ENCODE data around the gene TEK.
"Not testable (repeated sequence)": the region's sequence is repeated elsewhere in the genome, so short reads cannot be mapped to it uniquely, and the experiment has no call there.

Gene TEK

DNA sequence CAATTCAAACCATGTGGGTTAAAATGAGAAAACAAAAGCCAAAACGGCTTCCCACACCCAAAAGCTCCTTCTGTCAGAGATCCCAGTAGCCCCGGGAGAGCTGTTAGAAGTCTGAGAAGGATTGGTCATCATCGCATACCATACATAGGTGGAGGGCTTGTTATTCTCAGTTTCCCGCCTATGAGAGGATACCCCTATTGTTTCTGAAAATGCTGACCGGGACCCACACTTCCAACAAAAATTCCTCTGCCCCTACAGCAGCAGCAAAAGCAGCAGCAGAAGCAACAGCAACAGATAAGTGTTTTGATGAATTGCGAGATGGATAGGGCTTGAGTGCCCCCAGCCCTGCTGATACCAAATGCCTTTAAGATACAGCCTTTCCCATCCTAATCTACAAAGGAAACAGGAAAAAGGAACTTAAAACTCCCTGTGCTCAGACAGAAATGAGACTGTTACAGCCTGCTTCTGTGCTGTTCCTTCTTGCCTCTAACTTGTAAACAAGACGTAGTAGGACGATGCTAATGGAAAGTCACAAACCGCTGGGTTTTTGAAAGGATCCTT lies at the start of gene TEK:
Gene TEK, plus strand, starts transcription at position 245 of the 561 bp plus-strand sequence. CDS start 366 bp downstream, outside the sequence.
- DNase-seq (ENCODE audit: low spot score) = no peak

DNA sequence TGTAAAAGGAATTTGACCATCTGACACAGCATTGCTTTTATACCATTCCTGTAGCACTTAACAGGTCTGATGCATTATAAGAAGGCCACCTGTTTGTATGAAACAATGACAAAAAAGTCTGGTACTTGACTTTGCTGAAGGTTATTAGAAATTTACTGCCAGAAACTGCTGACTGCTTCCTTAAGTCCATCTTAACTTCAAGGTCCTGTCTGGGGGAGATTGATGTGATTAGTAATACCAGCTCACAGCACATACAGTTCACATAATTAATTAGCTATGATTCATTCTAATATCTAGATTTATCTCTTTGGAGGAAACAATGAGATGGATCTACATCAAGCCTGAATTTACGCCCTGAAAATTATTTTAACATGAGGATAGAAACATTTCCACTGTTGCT lies 49.6 kb upstream of the TEK start:
- DNase-seq (ENCODE audit: low spot score) = no peak

DNA sequence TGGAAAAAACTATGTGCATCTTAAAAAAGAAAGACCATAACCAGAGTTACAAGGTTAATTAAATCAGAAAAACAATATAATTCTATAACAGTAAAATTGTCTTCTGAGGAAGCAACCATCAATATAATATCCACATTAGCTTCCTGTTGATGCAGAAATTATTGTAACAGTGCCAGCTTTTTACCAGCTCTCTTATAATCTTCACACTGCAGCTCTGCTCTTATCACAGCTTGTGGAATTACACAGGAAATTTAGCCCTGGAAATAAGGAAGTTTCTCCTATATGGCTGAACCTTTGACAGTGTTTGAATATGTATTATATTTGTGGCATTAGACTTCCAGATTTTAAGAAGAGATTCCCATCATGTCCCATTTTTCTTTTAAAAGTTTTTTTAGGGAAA lies 49.1 kb upstream of the TEK start:
- DNase-seq (ENCODE audit: low spot score) = no peak

DNA sequence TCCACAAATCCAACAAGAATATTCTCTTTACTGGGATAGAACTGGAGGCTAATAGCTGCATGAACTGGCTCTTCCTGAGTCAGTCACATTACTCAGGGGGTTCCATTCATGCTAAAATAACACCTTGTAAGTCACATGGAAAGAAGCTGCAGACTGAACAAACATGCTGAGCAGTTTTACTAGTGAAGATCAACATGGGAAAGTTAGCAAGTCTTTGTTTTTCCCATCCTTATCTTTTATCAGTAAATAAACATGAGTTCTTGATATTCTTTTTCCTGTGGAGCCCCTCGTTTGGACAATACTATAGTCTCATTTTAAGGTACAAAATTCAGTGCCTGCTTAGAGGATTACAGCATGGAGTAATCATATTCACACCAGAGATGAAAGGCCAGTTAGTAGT lies 43.7 kb upstream of the TEK start:
- no peak for DNase-seq (ENCODE audit: low spot score)

DNA sequence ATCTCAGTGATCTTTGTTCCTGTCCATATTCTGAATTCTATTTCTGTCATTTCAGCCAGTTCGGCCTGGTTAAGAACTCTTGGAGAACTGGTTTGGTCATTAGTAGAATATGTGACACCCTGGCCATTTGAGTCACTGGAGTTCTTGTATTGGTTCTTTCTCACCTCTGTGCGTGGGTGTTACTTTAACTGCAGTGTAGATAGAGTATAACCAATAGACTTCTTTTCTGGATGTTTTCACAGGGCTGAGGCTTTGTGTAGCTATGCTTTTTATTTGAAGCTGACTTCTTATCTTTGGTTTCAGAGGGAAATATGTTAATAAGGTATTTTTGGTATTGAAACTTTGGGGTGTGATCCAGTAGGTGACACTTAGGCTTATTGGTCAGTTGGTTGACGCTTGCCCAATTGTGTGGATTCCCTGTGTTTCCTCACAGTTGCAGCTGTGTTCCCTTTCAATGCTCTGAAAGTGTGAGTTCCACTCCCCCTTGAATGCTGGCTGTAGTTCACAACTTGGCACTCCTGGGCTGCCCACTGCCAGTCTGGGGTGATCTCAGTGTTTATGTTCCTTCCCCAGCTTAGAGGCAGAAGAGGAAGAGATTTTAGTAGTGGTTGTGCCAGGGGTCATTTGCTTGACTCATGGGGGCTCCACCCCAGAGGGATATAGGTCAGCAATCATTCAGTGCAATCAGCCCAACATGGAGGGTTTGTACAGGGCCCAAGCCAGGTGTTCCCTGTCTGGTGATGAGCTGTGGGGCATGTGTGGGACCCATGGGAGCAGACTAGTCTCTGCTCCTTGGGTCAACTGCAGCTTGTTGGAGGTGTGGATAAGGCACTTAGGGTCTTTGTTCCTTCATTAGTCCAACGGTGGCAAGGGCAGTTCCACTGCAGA lies 34.9 kb upstream of the TEK start:
- DNase-seq (ENCODE audit: low spot score) = no peak

DNA sequence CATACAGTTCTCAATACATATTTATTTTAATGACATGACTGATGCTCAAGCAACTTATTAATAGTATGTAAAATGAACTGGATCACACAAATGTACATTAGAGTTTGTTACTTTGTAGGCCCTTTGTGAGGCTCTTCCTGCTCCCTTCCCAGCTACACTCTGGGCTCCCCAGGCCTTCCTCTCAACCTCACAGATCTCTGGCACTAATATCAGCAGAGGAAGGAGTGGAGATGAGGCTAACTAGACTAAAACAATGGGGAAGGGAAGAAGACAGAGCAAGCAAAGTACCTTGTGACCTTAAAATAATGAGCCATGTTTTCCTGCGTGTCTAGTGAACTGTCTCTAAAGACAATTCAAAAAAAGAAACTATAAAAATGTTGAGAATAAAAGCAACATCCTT lies 30.3 kb upstream of the TEK start:
- no peak for DNase-seq (ENCODE audit: low spot score)

DNA sequence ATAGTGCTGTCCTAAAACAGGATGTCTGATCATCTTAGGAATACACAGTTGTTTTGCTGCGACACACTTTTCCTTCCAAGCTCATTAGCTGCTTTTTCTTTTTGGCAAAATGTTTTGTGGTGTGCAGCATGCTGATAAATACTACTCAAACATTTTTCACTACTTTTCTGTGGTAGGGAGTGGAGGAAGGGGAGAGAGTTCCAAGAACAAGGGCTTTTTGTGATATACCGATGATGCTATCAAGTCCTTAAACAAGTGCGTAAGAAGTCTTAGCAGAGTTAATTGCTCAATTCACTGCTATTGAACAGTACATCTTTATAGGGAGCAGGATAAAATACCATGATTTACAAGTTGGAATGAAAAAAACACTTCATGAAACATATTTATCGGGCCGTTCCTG lies 23.6 kb upstream of the TEK start:
- DNase-seq (ENCODE audit: low spot score) = no peak

DNA sequence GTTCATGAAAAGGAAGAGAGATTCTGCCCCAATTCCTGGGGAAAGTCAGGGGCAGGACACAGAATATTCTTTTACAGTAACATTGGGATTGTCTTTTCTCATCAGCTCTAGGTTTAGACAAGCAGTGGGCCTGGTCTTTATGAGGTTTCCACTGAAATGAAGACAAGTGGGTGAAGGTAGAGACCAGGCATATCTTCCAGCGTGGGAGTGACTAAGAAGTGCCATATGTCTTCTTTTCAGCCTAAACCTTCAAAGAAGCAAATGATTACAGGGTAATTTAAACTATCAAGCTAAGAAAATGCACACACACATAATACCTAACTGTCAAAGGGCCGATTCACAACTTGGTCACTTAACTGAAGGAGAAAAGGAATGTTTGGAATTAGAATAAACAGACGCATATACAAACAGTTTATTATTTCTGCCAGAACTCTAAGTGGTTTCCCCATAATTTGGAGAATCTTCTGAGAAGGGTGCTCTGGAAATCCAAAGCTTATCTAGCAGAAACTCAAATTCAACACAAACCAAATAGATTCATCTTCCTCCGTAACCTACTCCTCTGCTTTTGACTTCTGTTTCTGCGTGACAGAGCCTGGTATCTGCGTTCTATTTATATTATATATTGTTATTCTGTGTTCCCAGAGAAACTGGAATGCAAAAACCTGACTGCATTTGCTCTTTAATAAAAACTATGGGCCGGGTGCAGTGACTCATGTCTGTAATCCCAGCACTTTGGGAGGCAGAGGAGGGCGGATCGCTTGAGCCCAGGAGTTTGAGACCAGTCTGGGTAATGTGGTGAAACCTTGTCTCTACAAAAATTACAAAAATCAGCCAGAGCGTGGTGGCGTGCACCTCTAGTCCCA lies 22.0 kb upstream of the TEK start:
- no peak for DNase-seq (ENCODE audit: low spot score)

DNA sequence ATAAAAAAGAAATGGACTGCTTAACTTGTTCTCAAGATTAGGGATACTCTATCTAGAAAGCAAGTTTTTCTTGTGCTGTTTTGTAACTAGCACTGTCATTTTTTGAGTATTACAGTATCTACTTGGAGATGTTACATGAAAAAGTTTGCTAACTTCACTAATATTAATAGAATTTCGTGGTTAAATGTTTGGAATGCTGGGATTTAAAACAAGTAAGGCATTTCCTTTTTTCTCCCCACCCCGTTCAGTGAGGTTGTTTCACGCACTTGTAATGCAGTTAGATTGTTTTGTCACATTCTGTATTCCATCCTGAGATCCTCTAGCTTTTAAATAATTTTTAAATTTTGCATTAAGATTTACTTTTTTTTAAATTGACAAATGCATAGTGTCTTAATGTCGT lies 20.0 kb upstream of the TEK start:
- no peak for DNase-seq (ENCODE audit: low spot score)

DNA sequence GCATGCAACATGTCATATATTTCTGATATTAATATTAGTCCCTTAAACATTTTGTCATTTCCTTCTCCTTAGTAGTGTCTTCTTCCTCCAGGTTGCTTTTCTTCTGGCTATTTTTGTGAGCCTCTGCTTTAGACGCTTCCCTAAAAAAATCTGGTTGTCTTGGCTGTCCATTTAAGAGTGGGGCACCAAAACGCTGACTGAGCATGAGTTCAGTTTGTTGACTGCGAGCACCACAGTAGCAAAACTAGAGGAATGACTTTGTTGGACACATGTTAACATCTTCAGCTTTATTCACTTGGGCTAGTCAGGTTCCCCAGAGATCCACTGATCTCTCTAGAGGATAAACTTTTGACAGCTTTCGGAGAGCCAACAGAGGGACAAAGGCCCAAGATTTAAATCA lies 19.3 kb upstream of the TEK start:
- DNase-seq (ENCODE audit: low spot score) = no peak

DNA sequence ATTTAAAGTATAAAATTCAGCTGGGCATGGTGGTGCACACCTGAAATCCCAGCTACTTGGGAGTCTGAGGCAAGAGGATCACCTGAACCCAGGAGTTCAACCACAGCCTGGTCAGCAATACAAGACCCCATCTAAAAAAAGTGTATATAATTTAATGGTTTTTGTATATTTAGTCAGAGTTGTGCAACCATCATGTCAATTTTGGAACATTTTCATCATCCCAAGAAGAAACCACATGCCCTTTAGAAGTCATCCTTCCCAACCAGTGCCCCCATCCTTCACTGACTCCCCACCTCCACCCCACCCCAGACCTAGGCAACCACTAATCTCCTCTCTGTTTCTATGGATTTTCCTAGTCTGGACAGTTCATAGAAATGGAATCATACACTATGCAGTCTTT lies 18.8 kb upstream of the TEK start:
- no peak for DNase-seq (ENCODE audit: low spot score)

DNA sequence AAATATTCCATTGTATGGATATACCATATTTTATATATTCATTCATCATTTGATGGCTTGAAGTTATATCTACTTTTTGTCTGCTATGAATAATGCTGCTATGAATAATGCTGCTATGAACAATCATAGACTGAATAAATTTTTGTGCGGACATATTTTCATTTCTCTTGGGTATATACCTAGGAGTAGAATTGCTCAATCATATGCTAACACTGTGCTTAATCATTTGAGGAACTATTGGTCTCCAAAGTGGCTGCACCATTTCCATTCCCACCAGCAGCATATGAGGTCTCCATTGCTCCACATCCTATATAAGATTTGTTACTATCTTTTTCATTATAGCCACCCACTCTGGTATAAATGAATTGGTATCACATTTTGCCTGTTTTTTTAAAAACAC lies 18.3 kb upstream of the TEK start:
- DNase-seq (ENCODE audit: low spot score) = no peak

DNA sequence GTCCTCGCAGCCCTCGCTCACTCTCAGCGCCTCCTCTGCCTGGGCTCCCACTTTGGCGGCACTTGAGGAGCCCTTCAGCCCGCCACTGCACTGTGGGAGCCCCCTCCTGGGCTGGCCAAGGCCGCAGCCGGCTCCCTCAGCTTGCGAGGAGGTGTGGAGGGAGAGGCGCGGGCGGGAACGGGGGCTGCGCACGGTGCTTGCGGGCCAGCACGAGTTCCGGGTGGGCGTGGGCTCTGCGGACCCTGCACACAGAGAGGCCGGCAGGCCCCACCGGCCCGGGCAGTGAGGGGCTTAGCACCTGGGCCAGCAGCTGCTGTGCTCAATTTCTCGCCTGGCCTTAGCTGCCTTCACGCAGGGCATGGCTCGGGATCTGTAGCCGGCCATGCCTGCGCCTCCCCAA lies 16.5 kb upstream of the TEK start:
- DNase-seq (ENCODE audit: low spot score) = not testable (repeated sequence)

DNA sequence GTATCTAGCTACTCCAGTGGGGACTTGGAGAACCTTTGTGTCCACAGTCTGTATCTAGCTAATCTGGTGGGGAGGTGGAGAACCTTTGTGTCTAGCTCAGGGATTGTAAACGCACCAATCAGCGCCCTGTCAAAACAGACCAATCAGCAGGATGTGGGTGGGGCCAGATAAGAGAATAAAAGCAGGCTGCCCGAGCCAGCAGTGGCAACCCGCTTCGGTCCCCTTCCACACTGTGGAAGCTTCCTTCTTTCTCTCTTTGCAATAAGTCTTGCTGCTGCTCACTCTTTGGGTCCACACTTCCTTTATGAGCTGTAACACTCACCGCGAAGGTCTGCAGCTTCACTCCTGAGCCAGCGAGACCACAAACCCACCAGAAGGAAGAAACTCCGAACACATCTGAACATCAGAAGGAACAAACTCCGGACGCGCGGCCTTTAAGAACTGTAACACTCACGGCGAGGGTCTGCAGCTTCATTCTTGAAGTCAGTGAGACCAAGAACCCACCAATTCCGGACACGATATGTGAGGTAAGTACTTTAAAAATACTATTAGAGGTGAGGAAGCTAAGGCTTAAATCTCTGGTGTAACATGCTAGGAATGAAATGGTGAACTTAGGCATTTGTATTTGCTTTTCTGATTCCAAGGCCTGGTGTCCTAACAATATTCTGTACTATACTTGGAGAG lies 15.5 kb upstream of the TEK start:
- DNase-seq (ENCODE audit: low spot score) = not testable (repeated sequence)

DNA sequence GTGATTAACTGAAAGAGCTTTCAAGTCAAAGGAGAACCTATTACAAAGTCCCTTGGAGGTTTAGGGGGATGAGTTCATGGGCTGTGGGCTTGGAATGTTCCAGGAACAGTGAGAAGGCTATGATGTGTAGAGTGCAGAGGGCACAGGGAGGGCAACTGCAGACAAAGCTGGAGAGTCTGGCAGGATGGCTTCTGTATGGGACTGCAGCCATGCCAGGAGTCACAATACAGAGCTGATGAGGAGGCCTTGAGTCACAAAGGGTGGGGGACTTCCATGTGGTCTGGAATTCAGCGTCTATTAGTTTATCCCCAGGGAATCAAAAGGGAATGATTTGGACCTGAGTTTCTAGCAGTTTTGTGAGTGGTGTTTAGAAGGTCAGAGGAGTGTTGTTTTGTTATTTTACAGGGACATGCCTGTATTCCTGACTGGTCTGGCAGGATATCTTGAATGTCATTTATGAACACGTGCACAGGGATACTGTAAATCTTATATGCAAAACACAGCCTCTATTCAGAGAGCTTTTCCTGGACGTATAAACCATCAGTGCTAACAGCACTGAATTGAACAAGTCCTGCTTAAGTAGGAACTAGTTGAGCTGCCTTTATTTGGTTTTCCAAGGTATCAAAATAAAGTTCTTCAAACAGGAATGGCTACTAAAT lies 14.3 kb upstream of the TEK start:
- DNase-seq (ENCODE audit: low spot score) = no peak

DNA sequence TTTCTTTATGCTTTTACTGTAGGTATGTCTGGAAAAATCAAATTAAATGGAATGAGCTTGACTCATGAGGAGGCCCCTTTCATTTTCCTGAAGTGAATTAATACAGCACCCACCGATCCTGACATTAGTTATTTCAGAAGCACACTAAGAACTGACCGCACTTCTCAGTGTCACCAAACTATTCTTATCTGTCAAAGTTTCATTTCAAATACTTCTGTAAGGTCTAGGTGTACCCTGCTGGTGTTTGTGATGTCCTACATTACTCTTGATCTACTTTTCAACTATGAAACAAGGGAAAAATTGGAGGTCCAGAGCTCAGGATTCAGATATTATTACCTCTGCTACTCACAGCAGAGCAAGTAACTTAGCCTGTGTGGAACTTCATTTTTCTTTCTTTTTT lies 1.8 kb upstream of the TEK start:
- no peak for DNase-seq (ENCODE audit: low spot score)

DNA sequence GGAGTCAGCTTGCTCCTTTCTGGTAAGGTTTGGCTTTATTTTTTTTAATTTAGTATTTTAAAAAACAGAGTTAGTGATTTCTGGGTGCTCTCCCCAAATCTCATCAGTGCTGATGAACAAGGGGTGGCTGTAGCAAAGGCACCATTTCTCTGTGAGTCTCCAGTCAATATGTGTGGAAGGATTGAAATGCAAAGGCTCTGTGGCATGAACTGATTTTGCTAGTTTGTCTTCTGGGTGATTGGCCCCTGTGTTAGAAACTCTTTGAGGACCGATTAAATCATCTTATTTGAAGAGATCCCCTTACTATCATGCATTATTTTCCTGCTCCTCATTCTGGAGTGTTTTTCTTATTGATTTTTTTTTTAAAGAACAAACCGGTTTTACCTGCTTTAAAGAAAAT lies 596 bp downstream of the TEK start:
- no peak for DNase-seq (ENCODE audit: low spot score)

DNA sequence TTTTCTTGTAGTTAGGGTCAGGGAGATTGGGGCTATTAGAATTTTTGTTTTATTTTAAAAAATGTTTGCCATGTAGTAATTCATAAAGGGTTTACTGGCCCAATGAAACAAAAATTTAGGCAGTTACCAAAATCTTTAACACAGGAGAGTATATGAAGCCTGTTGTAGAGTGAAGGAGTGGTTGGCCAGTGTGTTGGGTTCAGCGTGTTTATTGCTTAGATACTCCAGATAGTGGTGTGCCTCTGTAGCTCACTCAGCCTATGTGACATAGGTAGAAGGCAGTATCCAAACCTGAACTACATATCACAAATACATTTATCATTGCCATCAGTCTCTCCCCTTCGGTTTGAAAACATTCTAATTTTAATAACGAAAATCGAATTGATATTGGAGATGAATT lies 1.2 kb downstream of the TEK start:
- DNase-seq (ENCODE audit: low spot score) = no peak

DNA sequence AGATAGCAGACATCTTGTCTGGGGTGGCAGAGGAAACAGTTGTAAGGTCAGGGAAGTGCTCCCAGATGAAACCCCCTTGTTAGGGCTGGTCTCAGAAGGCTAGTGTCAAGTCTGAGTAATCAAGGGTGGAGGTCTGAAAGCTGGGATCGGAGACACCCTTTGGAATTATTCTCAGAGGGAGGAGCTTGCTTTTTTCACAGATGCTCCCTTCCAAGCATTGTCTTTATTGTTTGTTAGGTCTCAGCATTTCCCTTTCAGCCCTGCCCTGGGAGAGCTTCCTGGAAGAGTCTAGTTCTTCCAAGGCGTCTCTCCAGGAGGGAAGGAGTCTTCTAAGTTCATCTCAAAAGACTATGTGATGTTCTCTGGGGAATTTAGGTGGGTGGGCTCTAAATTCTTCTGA lies 3.2 kb downstream of the TEK start:
- no peak for DNase-seq (ENCODE audit: low spot score)

DNA sequence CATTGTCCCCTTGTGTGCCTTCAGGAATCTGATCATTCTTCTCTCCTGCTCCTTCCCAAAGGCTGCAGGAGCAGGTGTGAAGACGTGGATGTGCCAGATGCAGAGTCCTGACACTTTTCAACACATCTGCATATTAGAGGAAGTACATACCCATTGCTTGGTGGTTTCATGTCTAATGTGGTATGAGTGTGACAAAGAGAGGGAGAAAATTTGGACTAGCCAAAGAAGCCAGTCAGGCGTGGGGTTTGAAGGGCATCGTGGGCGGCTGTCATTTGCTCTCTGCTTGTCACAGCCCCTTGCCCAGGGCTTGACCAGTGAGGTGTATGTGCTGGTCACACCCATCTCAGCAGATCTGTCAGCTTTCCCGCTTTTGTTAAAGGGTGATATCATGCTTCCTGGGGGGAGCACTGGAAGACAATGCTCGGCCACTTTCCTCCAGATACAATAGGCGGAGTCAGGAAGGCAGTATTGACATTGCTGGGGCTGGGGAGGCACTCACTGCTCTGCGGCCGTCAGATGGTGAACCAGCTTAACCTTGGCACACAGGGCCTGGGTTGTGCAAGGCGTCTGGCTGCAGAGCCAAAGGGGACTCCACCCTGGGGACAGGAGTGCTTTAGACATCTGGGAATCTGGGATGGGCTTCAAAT lies 8.6 kb downstream of the TEK start:
- no peak for DNase-seq (ENCODE audit: low spot score)

DNA sequence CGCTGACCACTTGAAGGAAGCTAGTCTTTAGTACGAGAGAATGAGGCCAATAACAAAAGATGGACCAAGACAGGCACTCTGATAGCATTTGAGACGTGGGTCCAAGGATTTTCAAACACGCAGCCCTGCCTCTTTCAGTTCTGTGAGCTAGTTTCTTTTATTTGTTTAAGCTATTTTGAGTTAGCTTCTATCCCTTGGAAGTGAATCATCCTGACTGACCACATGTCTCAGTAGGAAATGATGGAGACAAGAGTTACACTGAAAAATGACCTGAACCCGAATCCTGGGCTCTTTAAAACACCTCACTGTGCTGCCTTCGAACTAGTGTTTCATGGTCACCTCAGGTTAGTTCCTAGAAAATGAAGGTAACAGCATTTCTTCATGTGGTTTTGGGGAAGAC lies 9.9 kb downstream of the TEK start:
- DNase-seq (ENCODE audit: low spot score) = no peak
